ELF-1 (cell line): ENCODE results near the gene DCAF6.
"Not testable (repeated sequence)": the region's sequence is repeated elsewhere in the genome, so short reads cannot be mapped to it uniquely, and the experiment has no call there.

Source experiments
- DNase-seq: peaks from one replicate; pipeline ENCODE4 v3.0.0-alpha.2; 2016; ENCODE audit warnings: low read depth, low spot score

The DCAF6 gene

GRCh38 chr1:167923324-167924056 is 13.0 kb upstream of the DCAF6 start:
- DNase-seq = no peak

GRCh38 chr1:167924102-167924501 is 12.4 kb upstream of the DCAF6 start:
- no peak for DNase-seq

- no peak for DNase-seq
Measured at GRCh38 chr1:167924543-167925231, 11.8 kb upstream of the DCAF6 start.

- DNase-seq = peak; percentile 37
Measured at GRCh38 chr1:167926486-167926997, 9.9 kb upstream of the DCAF6 start.

- DNase-seq = no peak
Measured at GRCh38 chr1:167927046-167927754, 9.3 kb upstream of the DCAF6 start.

- DNase-seq = no peak
Measured at GRCh38 chr1:167928457-167928852, 8.0 kb upstream of the DCAF6 start.

- DNase-seq = not testable (repeated sequence)
Measured at GRCh38 chr1:167928919-167929318, 7.6 kb upstream of the DCAF6 start.

GRCh38 chr1:167929725-167930124 is 6.8 kb upstream of the DCAF6 start:
- no peak for DNase-seq

- no peak for DNase-seq
Measured at GRCh38 chr1:167933788-167934187, 2.7 kb upstream of the DCAF6 start.

GRCh38 chr1:167934426-167935215 is 1.9 kb upstream of the DCAF6 start:
- DNase-seq = no peak

- DNase-seq = peak; percentile 72
Measured at GRCh38 chr1:167935216-167936067, 1.0 kb upstream of the DCAF6 start.

GRCh38 chr1:167936930-167937708 is 636 bp downstream of the DCAF6 start, which contains the start of gene MPC2:
Gene MPC2 (minus strand): TSS chr1:167937072. CDS start chr1:167935841, 1,231 bp downstream.
- DNase-seq = peak; percentile 80

GRCh38 chr1:167937709-167938010 is 1.2 kb downstream of the DCAF6 start:
- DNase-seq = no peak

- no peak for DNase-seq
Measured at GRCh38 chr1:167938080-167938636, 1.7 kb downstream of the DCAF6 start.

GRCh38 chr1:167940264-167940663 is 3.8 kb downstream of the DCAF6 start:
- DNase-seq = no peak

GRCh38 chr1:167943541-167943940 is 7.1 kb downstream of the DCAF6 start:
- DNase-seq = no peak

GRCh38 chr1:167947733-167948132 is 11.2 kb downstream of the DCAF6 start:
- DNase-seq = no peak

GRCh38 chr1:167949785-167950184 is 13.3 kb downstream of the DCAF6 start:
- DNase-seq = no peak

- DNase-seq = no peak
Measured at GRCh38 chr1:167950569-167950968, 14.1 kb downstream of the DCAF6 start.

GRCh38 chr1:167955915-167956314 is 19.4 kb downstream of the DCAF6 start:
- no peak for DNase-seq
